GOT3 (cell line): ENCODE measurements around the gene RIPOR2.
"Not testable (repeated sequence)": the region's sequence is repeated elsewhere in the genome, so short reads cannot be mapped to it uniquely, and the experiment has no call there.

Experiments used
- DNase-seq: peaks from one replicate; lab custom pipeline; 2025; ENCODE audit warnings: mixed read lengths; lab: John Stamatoyannopoulos, UW

Gene RIPOR2

DNA sequence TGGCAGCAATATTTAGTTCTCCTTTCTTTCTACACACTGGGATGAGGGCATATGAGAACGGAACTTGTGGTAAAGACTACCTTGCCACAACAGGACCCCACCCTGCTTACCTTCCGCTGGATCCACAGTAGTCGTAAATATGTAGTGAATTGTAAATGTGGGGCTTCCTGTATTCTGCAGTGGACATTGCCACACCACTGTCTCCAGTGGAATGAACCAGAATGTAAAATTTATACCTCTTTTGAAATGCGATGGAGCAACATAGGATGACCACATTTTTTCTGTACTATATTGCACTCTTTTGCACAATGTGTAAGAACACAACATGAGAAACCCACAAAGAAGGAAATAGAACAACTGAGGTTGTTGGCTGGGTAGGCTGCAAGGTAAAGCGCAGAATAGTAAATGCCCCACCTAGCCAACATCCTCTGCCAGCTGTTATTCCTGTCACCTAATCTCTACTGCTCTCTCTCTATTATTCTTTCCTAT, 16.1 kb upstream of the RIPOR2 start:
- no peak for DNase-seq

DNA sequence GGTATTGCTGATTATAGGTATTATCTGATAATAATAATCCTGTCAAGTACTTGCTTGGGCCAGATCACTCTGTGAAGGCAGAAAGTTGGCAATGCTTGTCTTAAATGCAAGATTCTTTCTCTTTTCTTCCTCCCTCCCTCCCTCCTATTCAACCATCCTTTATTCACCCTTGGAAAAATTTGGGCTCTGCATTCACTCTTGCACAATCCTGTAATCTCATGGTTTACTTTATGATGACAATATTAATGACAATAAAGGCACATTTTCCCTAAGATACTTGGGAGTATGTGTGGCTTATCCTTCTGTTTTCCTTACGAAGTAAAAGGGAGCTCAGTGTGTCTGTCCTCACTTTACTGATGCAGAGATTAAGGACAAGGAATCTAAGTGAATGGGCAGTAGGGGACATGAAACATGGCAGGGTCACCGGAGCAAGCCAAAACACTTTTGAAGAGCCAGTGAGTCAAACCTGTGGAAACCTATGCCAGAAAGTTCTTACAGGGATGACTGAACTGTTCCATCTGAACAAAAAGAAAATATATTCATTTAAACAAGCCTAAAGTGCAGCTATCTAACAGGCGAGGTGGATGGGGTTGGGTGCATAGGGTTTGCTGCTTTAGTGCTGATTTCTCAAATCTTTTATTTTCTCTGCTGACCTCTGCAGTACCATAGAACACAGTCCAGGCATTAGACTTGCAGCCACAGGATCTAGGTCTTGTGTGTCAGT, 14.6 kb upstream of the RIPOR2 start:
- DNase-seq: no peak

DNA sequence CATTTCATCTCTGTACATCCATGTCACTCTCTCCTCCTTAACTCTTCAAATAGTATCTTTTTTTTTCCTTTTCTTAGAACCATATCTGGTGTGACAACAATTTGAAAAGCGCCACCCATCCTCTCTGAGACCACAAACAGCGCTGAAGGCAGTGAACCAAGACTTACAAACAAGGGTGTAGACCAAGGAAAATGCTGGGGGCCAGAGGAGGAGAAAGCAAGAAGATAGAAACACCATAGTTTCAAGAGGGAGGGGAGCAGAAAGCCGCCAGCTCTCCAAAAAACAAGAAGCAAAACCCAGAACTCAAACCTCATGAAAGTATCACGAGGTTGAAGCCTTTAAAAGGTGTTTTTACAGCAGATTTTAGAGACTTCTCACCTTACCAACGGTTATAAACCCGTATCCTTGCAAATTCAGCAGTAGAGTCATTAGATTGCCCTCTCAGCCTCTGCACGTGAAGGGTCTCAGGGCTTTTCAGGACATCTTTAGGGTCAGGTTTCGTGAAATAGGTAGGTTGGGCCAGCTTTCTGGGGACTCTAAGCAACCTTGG, 13.3 kb upstream of the RIPOR2 start:
- no peak for DNase-seq

DNA sequence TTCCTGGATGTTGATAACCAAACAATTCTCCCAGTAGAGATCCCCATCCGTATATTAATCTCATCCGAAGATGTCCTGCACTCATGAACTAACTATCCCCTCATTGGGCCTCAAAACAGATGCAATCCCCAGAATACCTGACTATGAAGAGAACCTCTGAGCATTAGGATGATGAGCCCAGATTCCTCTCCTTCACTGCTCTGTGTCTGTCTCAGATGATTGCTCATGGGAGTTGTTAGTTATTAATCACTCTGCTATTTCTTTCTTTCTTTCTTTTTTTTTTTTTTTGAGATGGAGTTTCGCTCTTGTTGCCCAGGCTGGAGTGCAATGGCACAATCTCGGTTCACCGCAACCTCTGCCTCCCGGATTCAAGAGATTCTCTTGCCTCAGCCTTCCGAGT, 12.5 kb upstream of the RIPOR2 start:
- not testable (repeated sequence) for DNase-seq

DNA sequence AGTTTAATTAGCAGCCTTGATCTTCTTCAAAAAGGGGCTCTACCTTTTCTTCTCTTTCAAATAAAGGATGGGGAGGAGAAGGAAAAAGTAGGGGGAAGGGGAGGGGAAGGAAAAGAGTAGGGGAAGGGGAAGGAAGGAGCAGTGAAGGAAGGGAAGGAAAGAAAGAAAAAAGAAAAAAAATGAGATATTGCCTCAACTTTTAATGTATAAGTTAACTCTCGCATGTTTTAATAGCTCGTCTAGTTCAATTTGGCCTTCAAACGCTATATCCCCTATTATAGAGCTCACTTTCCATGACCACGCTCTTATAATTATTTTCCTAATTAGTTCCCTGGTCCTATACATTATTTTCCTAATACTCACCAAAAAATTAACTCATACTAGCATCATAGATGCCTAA, 11.9 kb upstream of the RIPOR2 start:
- no peak for DNase-seq

DNA sequence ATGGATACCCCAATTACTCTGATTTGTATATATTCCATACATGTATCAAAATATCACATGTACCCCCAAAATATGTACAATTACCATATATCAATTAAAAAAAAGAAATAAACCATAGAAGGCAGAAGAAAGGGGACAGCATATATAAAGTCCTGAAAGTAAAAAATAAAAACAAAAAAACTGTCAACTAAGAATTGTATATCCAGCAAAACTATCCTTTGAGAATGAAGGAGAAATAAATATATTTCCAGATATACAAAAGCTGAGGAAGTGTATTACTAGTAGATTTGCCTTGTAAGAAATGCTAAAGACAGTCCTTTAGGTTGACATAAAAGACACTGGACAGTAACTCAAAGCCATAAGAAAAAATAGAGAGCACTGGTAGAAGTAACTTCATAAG, 9.3 kb upstream of the RIPOR2 start:
- no peak for DNase-seq

DNA sequence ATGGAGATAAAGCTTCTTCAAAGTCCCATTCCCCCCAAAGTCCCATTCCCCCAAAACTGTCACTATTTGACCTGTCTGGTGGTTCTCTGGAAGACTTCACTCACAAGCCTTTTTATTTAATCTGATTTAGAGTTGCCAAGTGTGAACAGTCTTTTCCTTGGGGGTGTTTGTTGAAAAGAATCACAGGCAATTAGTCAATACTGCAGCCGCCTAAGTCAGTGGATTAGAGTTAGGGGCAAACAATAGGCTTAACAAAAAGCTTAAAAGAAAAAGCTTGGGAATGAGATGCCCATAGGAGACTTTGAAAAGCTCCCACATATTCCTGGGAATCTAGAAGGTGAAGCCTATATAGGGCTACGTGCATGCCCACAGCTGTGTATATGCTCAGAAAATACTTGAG, 8.0 kb upstream of the RIPOR2 start:
- DNase-seq: no peak

DNA sequence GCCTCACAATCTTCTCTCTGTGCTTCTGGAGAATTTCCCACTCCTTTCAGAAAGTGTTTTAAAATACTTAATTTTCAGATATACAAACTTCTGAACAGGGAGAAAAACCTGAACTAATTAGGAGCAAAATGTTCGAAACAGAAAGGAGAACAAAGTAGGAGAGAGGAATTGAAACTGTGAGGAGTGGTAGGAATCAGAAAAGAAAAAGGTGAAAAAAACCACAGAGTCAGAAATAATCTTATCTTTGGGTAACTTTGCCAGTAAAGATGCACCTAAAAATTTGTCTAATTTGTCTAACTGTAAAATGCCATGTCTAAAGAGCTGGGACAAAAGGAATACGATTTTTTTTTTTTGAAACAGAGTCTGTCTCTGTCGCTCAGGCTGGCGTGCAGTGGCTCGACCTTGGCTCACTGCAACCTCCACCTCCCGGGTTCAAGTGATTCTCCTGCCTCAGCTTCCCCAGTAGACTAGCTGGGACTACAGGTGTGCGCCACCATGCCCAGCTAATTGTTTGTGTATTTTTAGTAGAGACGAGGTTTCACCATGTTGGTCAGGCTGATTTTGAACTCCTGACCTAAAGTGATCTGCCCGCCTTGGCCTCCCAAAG, 4.7 kb upstream of the RIPOR2 start:
- no peak for DNase-seq

DNA sequence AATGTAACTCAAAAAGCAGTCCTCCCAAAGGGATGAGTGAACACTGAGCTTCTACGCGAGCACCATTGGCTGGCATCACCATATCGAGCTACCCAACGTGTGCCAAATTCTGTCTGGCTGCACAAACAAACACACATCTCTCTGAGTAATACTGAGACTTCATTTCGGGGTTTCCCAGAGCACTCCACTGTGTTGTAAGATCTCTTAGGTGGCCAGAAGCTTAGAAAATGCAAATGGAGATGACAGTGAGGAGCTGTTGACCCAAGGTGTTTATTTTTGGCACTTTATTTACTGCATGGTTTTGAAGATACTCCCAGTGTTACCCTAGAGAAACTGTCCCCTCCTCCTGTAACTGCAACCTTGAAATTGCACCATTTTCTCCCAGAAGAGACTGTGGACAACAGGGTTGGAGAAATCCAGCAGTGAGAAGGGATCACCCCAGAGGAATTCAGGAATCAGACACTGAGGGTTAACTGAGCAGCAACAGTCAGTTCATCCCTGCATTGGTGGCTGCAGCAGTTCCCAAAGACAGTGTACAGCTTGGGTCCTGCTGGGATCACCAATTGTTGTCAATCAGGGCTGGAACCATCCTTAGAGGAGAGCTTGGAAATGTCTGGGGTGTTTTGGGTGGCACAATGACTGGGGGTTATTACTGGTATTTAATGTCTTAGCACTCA, 1.0 kb upstream of the RIPOR2 start:
- no peak for DNase-seq

DNA sequence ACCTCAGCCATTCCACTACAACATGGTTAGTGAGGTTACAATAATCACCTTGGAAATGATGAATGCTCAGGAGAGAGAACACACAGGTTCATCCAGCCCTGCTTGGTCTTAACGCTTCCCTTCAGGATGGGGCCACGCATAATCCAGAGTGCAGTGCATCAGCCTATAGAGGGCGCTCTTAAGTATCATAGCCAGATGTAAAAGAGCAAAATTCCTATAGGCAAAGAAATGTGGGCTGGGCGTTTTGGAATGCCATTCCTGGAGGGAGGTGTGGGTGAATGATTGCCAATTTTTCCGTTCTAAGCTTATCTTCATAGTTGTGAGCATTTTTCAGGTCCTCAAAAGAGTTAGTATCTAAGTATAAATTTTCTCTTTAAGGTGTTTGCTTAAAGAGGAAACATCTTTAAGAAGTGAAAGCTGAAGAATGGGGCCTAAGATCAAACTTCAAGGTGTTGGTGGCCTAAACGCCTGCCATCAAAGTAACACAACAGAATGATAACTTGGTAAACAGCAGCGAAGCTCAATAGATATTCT, 1.8 kb downstream of the RIPOR2 start:
- no peak for DNase-seq

DNA sequence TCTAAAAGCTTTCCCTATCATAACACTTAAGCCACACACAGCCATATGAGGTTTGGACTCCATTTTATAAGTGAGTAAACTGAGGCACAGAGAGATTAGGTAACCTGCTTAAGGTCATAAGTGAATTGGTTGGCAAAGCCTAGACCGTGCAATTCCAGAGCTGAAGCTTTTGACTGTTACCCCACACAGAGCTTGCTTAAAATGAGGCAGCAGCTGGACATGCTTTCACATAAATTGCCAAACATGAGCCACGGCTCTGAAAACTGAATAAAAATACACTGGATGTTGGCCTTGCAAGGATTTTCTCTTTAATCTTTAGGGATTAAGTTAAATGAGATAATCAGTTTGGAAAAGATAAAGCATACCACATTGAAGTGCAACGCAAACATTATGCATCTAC, 2.5 kb downstream of the RIPOR2 start:
- DNase-seq: no peak

DNA sequence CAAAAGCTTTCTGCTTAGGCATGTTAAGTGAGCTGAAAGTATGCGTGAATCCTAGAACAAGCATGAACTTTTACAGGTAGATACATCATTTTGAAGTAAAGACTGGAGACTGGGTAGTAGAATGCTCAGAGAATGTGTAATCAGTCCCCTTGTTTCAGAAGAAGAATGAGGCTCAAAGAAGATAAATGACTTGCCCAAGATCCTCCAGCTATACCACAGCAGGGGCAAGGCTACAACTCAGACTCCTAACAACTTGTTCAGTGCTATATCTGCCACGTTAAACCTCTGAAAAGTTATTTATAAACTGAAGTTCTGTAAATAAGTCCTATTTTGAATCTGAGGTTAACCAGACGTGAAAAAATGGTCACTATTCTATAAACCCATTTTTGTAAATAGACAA, 2.9 kb downstream of the RIPOR2 start:
- DNase-seq: no peak

DNA sequence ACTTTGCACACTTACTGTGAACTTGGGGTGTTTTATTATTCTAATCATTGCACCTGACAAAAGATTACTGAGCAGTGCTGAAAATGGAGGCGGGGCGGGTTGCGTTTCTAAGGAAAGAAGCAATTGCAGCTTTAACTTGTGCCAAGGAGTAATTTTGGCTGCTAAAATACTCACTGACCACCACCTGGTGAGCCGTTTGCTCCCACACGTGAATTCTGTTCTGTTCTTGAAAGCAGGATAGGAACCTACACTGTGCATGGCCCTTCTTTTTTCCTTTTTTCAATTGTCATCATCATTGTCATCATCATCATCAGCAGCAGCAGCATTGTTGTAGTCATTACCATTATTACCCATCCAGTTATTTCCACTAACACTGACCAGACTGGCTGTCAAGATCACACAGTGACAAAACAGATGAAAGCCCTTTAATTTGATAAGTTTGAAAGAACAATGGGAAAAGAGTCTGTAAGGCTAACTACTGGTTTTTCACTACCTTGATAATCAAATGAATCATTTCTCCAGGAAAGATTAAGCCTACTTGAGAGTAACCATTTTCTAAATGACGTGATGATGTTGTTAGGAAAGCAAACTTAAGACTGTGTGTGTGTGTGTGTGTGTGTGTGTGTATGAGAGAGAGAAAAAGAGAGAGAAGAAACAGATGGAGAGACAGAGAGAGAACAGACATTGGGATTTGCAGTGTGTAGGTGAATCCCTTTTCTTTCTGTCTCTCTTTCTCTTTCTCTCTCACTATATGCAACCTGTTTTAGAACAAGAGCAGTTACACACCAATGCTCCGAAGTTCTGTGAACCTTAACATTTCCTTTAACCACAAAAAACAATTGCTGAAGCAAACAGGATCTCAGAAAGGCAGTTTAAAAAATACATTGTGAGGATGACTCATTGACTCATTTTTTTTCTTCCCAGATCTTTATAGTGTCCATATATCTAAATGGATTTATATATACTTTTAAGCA, 3.8 kb downstream of the RIPOR2 start:
- DNase-seq: no peak

DNA sequence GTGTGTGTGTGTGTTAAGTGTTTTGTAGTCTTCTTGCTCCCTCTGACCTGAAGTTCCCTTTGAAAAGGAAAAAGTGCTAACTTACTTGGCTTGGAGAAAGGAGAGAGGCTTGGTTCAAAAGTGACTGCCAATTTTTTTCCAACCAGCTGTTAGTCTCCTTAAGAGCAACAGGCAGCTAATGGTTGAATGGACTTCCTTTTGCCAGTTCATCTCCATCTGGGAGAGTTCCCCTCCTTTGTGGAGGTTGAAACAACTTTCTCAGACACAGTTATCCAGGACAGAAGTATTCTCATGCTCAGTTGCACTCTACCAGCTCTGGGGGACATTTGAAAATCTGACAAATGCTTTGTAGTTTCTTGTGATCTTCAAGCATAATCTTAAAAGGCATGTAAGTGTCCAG, 4.5 kb downstream of the RIPOR2 start:
- no peak for DNase-seq

DNA sequence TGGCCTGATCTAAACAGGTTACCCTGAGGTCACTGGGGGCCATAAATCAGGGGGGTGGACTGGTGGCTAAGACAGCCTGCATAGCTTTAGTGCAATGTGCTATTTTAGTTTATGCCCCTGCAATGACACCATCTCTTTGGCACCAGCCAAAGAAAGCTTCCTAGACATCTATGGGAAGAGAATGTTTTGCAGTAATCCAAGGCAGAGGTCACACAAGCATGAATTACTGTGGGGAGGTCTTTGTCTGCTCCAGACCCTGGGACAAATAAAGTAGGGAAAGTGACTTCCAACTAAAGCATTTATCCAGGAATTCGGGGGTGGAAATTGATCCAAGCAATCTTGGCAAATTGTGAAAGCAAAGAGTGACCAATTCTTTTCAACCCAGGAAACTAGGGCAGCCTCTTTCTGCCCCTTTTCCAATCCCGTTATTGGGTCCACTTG, 5.3 kb downstream of the RIPOR2 start:
- no peak for DNase-seq

DNA sequence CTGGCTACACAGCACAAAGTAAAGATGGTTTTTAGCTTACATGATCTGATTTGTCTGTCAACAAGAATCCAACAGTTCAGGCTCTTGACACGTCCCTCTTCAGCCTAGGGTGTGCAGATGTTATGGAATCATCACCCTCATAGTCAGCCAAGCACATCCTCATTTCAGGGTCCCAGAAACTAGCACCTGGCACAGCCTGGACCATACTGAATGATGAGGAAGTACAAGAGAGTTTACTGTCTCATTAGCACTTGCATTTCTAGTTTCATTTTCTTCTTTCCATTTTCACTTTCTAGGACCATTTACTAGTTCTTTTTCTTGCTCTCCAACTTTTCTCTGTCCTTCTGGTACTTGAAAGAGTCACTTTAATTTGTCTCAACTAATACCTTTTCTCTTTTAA, 6.5 kb downstream of the RIPOR2 start:
- no peak for DNase-seq

DNA sequence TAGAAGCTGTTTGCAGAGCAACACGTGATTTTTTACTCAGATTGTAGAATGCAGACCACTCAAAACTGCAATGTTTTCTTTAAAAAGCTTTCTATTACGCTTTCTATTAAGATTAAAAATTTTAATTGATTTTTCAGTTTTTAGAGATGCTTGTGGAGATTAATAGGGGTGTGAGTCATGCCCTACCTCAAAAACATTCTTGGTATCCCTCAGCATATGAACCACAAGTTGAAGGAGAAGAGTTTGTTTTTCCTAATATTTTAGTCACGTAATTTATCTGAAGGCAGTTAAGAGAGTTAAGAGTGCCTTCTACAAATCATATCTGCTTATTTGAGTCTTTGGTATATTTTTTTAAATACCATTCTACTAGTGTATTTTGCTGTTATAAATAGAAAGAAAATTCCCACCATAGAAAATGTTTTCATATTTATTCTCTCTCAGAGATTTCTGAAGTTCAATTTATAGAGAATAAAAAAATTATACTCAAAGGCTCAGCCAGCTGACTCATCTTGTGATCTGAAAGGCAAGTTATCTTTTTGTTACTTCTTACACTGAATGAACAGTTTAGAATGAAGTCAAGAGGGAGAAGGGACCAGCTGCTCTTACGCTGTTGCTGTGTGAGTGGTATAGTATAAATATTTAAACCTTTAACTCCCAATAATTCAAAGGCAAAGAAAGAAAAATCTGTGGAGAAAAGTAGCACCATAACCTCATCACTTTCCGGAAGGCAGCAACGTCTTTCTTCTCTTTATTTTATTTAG, 7.6 kb downstream of the RIPOR2 start:
- no peak for DNase-seq

DNA sequence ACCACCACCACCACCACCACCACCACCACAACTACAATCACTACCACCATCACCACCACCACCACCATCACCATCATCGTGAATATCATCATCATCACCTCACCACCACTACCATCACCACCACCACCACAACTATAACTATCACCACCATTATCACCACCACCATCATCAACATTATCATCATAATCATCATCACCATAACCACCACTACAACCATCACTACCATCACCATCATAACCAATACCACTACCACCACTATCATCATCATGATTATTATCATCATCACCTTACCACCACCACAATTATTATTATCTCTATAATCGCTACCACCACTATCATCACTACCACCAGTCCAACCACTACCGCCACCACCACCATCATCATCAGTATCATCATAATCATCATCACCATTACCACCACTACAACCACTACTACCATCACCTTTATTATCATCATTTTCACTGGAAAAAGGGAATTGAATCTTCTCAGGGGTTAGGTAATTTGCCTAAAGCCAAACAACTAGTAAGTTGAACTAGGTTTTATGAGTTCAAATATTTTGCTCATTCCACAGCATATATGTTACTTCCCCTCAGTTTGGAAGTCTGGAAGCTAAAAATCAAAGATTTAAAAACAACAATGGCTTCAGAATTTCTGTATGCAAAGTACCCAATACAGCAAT, 8.3 kb downstream of the RIPOR2 start:
- DNase-seq: no peak

DNA sequence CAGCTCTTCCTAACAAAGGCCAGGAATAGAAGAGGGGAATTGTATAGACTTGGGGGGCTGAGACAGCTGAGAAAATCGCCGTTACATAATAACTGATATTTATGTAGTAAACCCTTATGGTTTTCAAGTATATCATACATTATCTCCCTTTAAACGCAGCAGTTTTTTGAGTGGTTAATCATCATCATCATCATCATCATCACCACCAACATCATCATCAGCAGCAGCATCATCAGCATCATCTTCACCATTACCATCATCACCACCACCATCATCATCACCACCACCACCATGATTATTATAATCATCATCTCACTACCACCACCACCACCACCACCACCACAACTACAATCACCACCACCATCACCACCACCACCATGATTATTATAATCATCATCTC, 9.1 kb downstream of the RIPOR2 start:
- DNase-seq: not testable (repeated sequence)

DNA sequence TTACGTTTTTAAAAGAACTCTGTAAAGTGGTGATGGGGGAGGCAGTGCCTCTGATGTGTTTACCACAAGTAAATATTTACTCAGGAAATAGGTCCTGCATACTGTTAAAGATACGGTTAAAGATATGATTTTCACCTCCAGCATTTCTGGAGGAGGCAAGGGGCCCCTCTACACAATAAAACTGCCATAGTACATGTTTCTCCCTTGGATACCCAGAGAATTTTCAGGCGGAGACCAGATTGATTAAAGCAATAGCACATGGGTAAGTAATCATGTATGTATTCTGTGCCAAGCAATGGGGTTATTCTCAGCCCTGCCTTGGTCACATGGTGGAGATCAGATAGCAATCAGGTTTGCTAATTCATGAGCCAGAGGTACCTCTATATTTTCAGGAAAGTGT, 9.6 kb downstream of the RIPOR2 start:
- DNase-seq: no peak
